ENCODE measurements around the gene GPC6.

The GPC6 gene

DNA sequence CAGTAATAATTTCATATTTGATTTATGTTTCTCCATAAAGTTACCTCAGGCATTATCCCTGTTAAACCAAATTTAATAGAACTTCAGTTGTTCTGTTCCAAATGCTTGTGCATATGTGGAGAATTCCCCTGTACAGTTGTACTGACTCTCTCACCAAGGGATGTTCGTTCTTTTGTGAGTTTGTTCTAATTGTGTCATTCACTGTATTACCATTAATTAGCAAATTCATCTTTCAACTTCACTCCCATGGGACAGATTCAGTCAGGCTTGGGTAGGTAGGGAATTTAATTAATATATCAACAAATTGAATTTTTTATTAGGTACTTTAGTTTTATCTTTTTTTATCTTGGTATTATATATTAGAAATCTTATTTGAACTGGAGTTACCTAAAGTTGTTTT is 987.5 kb downstream of the GPC6 start:
- TF ChIP-seq, protein P1, sequence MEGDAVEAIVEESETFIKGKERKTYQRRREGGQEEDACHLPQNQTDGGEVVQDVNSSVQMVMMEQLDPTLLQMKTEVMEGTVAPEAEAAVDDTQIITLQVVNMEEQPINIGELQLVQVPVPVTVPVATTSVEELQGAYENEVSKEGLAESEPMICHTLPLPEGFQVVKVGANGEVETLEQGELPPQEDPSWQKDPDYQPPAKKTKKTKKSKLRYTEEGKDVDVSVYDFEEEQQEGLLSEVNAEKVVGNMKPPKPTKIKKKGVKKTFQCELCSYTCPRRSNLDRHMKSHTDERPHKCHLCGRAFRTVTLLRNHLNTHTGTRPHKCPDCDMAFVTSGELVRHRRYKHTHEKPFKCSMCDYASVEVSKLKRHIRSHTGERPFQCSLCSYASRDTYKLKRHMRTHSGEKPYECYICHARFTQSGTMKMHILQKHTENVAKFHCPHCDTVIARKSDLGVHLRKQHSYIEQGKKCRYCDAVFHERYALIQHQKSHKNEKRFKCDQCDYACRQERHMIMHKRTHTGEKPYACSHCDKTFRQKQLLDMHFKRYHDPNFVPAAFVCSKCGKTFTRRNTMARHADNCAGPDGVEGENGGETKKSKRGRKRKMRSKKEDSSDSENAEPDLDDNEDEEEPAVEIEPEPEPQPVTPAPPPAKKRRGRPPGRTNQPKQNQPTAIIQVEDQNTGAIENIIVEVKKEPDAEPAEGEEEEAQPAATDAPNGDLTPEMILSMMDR (IDR thresholded peaks at IDR 0.05; ENCODE audit: insufficient read depth, low read length, missing control alignments): no peak
- no peak overlapping the region for H3K4me3 ChIP-seq (ENCODE audit: low read depth, low read length)
- CTCF ChIA-PET: interaction anchor here (1.6 kb wide), 1 partner anchor 147 kb away, joined by 3 read pairs; no protein-coding TSS in a partner anchor
- POLR2A ChIA-PET: no interaction called here
- no peak for DNase-seq (ENCODE audit: low read depth, low spot score)

DNA sequence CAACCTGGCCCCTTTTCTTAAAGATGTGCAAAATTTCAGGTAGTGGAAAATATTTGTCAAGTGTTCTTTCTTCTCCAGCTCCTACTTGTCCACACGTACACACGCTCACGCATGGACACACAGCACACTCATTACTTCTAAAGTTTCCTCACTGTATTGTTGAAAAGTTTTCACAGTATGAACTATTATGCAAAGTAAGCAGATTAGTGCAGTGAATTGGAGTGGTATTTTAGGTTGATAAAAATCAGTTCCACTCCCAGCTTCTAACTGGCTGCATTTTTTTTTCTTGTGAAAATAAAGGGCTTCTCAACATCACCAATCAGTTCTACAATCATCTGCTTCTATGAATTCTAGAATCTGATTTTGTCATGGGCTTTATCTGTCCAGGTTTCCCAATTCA is 988.4 kb downstream of the GPC6 start:
- no peak for DNase-seq (ENCODE audit: low read depth, low spot score)
- CTCF ChIA-PET: interaction anchor here (1.3 to 1.6 kb wide), 2 partner anchors 16 to 147 kb away, joined by 3 read pairs; no protein-coding TSS in a partner anchor

DNA sequence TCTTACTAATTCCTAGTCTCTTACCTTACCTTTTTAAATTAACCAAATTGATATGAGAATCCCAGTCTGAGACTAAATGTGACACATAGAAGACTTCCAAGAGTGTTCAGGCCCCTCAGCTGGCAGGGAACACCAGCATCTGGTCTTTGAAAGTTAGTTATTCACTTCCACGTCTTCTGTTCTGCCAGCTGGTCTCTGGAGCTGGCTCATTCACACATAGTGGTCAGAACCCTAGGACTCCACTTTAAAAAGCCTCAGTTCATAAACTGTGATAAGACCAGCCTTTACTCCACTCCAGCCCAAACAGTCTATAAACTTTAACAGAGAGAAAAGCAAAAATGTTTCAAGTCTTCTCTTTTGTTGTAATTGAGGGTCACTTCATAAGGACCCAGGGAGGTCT is 989.9 kb downstream of the GPC6 start:
- H3K4me3 ChIP-seq (ENCODE audit: low read depth, low read length): no peak overlapping the region
- TF ChIP-seq, protein P1 (IDR thresholded peaks at IDR 0.05; ENCODE audit: insufficient read depth, low read length, missing control alignments): no peak
- DNase-seq (ENCODE audit: low read depth, low spot score): no peak
- POLR2A ChIA-PET: no interaction called here
- CTCF ChIA-PET: interaction anchor here (1.8 kb wide), 1 partner anchor 24 kb away, joined by 4 read pairs; no protein-coding TSS in a partner anchor

More for the DNA sequence above, 988.4 kb downstream of the GPC6 start:
- TF ChIP-seq, protein P1 (IDR thresholded peaks at IDR 0.05; ENCODE audit: insufficient read depth, low read length, missing control alignments): no peak
- POLR2A ChIA-PET: no interaction called here
- no peak overlapping the region for H3K4me3 ChIP-seq (ENCODE audit: low read depth, low read length)

DNA sequence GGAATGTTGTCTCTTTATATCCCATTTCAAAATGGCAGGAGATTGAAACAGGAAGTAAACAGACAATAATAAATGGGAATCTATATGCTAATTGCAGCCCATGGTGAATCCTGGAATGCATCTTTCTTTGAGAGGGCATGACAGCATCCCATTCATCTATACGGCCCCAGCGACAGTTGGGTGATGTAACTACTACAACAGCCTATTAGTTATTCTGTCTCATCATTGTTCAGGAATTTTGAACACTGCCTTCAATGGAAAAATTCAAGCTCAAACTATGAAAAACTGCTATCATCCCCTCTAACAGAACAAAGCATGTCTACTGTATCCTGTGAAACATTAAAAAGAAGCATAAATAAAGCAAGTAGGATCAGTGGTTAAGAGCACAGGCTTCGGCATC is 990.8 kb downstream of the GPC6 start:
- no peak for DNase-seq (ENCODE audit: low read depth, low spot score)
- ChIA-PET POLR2A (no interaction called here), CTCF (interaction anchor here (1.2 to 1.8 kb wide), 4 partner anchors 9 to 145 kb away, joined by 3 to 5 read pairs (median 4); no protein-coding TSS in a partner anchor)
- TF ChIP-seq, protein P1 (IDR thresholded peaks at IDR 0.05; ENCODE audit: insufficient read depth, low read length, missing control alignments): no peak
- no peak overlapping the region for H3K4me3 ChIP-seq (ENCODE audit: low read depth, low read length)

DNA sequence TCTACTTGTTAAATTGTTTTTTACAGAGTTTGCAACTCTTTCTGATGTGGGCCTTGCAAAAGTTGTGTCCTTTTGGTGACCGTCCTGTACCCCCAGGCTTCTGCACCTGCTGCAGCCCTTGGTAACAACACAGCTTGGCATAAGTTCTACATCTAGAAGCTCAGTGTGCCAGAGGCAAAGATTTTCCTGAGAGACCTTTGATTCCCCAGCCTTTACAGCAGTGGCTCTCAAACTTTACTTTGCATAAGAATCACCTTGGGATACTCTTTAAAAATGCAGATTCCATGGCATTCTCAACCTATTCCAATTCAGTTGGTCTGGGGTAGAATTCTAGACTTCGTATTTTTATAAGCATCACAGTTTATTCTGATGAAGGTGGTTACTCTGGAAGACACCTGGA is 991.9 kb downstream of the GPC6 start:
- ChIA-PET POLR2A (no interaction called here), CTCF (interaction anchor here (1.2 to 1.8 kb wide), 4 partner anchors 8 to 143 kb away, joined by 3 to 5 read pairs (median 4); no protein-coding TSS in a partner anchor)
- TF ChIP-seq, protein P1 (IDR thresholded peaks at IDR 0.05; ENCODE audit: insufficient read depth, low read length, missing control alignments): no peak
- H3K4me3 ChIP-seq (ENCODE audit: low read depth, low read length): no peak overlapping the region
- DNase-seq (ENCODE audit: low read depth, low spot score): no peak

DNA sequence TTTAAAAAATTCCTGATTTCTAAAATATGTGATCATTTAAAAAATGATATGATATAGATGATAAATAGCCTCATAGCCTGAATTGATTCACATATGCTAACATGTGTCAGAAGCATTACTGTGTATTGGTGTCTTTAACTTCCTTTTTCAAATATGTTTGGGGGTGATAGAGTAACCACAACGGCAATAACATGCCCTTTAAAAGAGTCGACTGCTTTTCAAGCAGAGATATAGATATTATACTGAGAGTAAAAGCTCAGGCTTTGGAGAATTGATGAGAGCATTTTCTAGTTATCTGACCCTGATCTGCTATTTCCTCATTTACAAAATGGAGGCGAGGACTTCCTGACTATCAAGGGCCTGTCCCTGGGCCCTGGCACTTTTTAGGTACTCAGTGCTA is 992.3 kb downstream of the GPC6 start:
- TF ChIP-seq, protein P1 (IDR thresholded peaks at IDR 0.05; ENCODE audit: insufficient read depth, low read length, missing control alignments): no peak
- ChIA-PET CTCF (no interaction called here), POLR2A (no interaction called here)
- no peak overlapping the region for H3K4me3 ChIP-seq (ENCODE audit: low read depth, low read length)
- DNase-seq (ENCODE audit: low read depth, low spot score): no peak

All from AG04449 (cell line).